ENCODE data around the gene ZNF669. TPM values are rescaled to one million over a fixed set of nuclear protein-coding genes. Genes with fewer than 3 reads are reported as not detected.

ZNF669 gene
- total RNA-seq, 1 donor from 2014 or later = 7.7 TPM

DNA sequence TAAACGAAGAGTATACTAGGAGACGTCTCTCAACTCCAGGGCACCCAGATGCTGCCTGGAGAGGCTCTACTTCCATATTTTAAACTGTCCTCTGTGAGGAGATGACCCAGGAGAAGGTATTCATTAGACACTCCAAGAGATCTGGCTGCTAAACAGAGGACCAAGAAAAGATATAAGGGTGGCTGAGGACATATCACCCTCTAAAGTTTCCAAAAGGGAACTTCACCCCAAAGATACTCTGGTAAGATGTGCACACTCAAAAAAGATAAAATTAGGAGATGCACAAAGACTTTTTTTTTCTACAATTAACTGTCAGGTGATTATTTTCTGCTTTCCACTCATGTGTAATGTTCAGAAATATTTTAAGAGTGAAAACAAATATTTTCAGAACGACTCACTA is 26.9 kb downstream of the ZNF669 start:
- DNase-seq (ENCODE audit: low read depth, low spot score) = no peak

DNA sequence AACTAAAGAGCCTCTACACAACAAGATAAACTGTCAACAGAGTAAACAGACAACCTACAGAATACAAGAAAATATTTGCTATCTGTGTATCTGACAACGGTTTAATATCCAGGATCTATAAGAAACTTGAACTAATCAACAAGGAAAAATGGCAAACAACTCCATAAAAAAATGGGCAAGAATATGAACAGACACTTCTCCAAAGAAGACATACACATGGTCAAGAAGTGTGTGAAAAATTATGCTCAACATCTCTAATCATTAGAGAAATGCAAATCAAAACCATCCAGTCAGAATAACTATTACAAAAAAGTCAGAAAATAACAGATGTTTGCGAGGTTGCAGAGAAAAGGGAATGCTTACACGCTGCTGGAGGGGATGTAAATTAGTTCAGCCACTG is 33.5 kb downstream of the ZNF669 start:
- DNase-seq (ENCODE audit: low read depth, low spot score) = no peak

DNA sequence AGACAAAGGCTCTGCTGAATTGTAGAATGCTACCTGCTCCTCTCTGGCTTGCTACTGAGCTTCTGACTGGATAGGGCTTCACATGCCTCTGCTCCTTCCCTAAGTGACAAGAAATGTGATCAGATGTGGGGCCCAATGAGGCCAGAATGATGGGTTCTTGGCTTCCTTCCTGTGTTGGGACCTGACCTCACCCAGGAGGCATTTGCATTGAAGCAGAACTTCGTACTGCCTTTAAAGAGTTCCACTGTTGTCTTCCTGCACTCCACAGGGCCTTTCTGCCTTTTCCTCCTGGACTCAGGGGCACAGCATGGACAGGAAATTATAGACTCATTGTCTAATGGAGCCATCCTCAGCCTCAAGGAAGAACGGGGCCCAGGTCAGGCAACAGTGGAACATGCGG is 39.9 kb downstream of the ZNF669 start:
- DNase-seq (ENCODE audit: low read depth, low spot score) = no peak

DNA sequence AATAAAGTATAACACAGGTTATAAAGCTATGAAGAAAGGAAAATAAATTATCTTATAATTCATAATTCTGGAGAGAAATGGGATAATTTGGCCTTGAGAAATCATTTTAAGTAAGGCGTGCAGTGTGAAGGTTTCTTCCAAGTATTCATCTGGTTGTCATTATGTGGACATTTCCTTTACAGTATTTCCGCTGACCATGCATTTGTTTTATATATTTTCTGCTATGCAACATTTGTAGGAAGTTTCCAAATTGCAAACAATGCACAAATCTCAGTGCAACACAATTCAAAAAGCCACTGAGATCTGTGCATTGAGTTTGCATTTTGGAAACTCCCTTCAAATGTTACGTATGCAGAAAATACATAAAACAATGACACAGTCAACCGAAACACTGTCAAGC is 43.4 kb downstream of the ZNF669 start:
- no peak for DNase-seq (ENCODE audit: low read depth, low spot score)

DNA sequence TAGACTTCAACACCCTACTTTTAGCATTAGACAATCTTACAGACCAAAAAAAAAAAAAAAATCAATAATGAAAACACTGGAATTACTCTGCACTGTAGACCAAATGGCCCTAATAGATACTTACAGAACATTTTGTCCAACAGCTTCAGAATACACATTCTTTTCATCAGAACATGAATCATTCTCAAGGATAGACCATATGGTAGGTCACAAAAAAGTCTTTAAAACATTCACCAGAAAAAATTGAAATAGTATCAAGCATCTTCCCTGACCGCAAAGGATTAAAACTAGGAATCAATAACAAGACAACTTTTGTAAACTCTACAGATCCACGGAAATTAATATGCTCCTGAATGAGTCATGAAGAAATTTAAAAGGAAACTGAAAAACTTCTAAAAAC is 48.1 kb downstream of the ZNF669 start:
- DNase-seq (ENCODE audit: low read depth, low spot score) = no peak

DNA sequence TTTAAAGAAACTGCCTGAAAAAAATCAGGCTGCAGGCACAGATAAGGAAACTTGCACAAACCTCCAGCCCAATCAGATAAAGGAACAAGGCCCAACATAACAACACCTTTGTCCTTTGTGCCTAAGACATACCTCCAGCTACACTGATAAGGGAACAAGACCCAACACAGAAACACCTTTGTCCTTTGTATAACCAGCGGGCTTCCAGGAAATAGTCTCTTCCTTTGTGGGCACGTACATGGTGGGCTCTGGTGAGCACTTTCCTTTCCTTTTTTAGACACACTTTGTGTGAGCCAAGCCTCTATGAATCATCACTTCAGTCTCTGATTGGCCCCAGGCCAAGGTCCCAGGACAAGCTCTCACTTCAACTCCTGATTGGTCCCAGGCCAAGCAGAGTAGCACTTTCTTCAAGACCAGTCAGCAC is 49.2 kb downstream of the ZNF669 start:
- peak; percentile 20 for DNase-seq (ENCODE audit: low read depth, low spot score)

Other genes starting within 250 kb of the ZNF669 start
- gene AHCTF1, start 172.4 kb downstream of the ZNF669 start, total RNA-seq = 26.1 and 38.2 TPM in 2 replicates
- 1.7 and 2.9 TPM in 2 replicates for gene ZNF695, start 96.3 kb downstream of the ZNF669 start, total RNA-seq
- 6.2 TPM in 2 replicates for gene ZNF670, start 25.5 kb downstream of the ZNF669 start, total RNA-seq
- gene ZNF124, start 67.7 kb upstream of the ZNF669 start, total RNA-seq = 50.2 and 68.5 TPM in 2 replicates
- not detected in 2 replicates for gene VN1R5, start 151.7 kb upstream of the ZNF669 start, total RNA-seq
- gene ZNF496, start 227.5 kb upstream of the ZNF669 start, total RNA-seq = 18.9 and 25.5 TPM in 2 replicates

Measured in pulmonary artery endothelial cell (primary cell).